Effector memory CD4-positive, alpha-beta T cell (primary cell): ENCODE results near the gene PAIP2.
"Not testable (repeated sequence)": the region's sequence is repeated elsewhere in the genome, so short reads cannot be mapped to it uniquely, and the experiment has no call there.

Experiments
- DNase-seq, 3 donors: peaks; one replicate each; pipeline ENCODE4 v3.0.0-alpha.2; 2020
- H3K27ac ChIP-seq: 2 replicates; pipeline ENCODE4 v1.7.0; 2013; ENCODE audit warnings: mild to moderate bottlenecking, low read length, moderate library complexity; ENCODE audit not compliant: insufficient read depth, poor library complexity, severe bottlenecking
- H3K27me3 ChIP-seq: replicated peaks from 2 replicates; pipeline ENCODE4 v1.7.0; 2013; ENCODE audit warnings: mild to moderate bottlenecking, low read length; ENCODE audit not compliant: insufficient read depth, control insufficient read depth, poor library complexity, severe bottlenecking
- H3K36me3 ChIP-seq: 2 replicates; pipeline ENCODE4 v1.7.0; 2013; ENCODE audit warnings: mild to moderate bottlenecking, low read length, moderate library complexity; ENCODE audit not compliant: control insufficient read depth, insufficient read depth
- H3K4me1 ChIP-seq: 2 replicates; pipeline ENCODE4 v1.7.0; 2013; ENCODE audit warnings: low read length, mild to moderate bottlenecking; ENCODE audit not compliant: control insufficient read depth, insufficient read depth, poor library complexity, severe bottlenecking
- H3K4me3 ChIP-seq: 2 replicates; pipeline ENCODE4 v1.7.0; 2013; ENCODE audit warnings: low read length, low read depth, mild to moderate bottlenecking; ENCODE audit not compliant: insufficient read depth, poor library complexity, severe bottlenecking
- H3K9me3 ChIP-seq: 2 replicates; pipeline ENCODE4 v1.7.0; 2013; ENCODE audit warnings: mild to moderate bottlenecking, low read length, moderate library complexity; ENCODE audit not compliant: control insufficient read depth

PAIP2 gene

DNA sequence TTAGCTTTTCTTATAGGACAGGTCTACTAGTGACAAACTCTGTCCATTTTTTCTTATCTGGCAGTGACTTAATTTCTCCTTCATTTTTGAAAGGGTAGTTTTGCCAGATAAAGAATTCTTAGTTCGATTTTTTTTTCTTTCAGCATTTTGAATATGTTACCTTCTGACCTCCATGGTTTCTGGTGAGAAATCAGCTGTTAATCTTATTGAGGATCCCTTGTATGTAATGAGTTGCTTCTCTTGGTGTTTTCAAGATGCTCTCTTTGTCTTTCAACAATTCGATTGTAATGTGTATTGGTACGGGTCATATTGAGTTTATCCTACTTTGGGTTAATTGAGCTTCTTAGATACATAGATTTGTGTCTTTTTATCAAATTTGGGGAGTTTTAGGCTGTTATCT, 12.5 kb downstream of the PAIP2 start:
- H3K27me3 ChIP-seq: no peaks in the 10 kb centered on the region
- H3K4me3 ChIP-seq: no peak overlapping the region
- no peaks in the 10 kb centered on the region for H3K9me3 ChIP-seq
- H3K27ac ChIP-seq: no peak overlapping the region
- no peaks in the 10 kb centered on the region for H3K36me3 ChIP-seq
- no peak for DNase-seq
- peaks cover 2% of the 10 kb centered on the region for H3K4me1 ChIP-seq

DNA sequence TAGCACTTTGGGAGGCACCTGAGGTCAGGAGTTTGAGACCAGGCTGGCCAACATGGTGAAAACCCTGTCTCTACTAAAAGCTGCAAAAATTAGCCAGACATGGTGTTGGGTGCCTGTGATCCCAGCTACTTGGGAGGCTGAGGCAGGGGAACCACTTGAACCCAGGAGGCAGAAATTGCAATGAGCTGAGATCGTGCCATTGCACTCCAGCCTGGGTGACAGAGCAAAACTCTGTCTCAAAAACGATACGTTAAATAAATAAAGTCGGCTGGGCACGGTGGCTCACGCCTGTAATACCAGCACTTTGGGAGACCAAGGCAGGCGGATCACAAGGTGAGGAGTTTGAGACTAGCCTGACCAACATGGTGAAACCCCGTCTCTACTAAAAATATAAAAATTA, 14.2 kb downstream of the PAIP2 start:
- H3K4me1 ChIP-seq, H3K9me3 ChIP-seq, H3K4me3 ChIP-seq, H3K27me3 ChIP-seq, H3K36me3 ChIP-seq, DNase-seq, H3K27ac ChIP-seq: not testable (repeated sequence)

GRCh38 chr5:139358064-139358463, 16.4 kb downstream of the PAIP2 start:
- DNase-seq: no peak
- H3K4me1 ChIP-seq: no peaks in the 10 kb centered on the region
- H3K4me3 ChIP-seq: no peak overlapping the region
- H3K36me3 ChIP-seq: no peaks in the 10 kb centered on the region
- H3K27me3 ChIP-seq: no peaks in the 10 kb centered on the region
- H3K9me3 ChIP-seq: no peaks in the 10 kb centered on the region
- no peak overlapping the region for H3K27ac ChIP-seq

DNA sequence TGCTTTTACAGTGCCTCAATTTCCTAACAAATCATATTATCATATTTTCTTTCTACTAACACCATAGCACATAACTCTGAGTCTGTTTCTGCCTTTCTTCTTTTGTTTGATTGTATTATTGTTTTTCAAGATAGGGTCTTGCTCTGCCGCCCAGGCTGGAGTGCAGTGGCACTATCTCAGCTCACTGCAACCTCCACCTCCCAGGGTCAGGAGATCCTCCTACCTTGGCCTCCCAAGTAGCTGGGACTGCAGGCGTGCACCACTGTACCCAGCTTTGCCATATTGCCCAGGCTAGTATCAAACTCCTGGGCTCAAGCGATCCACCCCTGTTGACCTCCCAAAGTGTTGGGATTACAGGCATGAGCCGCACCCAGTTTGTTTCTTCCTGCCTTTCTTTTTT, 18.7 kb downstream of the PAIP2 start:
- no peak overlapping the region for H3K4me3 ChIP-seq
- H3K4me1 ChIP-seq: no peaks in the 10 kb centered on the region
- no peak for DNase-seq
- no peak overlapping the region for H3K27ac ChIP-seq
- H3K9me3 ChIP-seq: no peaks in the 10 kb centered on the region
- H3K27me3 ChIP-seq: no peaks in the 10 kb centered on the region
- peaks cover 15% of the 10 kb centered on the region for H3K36me3 ChIP-seq

DNA sequence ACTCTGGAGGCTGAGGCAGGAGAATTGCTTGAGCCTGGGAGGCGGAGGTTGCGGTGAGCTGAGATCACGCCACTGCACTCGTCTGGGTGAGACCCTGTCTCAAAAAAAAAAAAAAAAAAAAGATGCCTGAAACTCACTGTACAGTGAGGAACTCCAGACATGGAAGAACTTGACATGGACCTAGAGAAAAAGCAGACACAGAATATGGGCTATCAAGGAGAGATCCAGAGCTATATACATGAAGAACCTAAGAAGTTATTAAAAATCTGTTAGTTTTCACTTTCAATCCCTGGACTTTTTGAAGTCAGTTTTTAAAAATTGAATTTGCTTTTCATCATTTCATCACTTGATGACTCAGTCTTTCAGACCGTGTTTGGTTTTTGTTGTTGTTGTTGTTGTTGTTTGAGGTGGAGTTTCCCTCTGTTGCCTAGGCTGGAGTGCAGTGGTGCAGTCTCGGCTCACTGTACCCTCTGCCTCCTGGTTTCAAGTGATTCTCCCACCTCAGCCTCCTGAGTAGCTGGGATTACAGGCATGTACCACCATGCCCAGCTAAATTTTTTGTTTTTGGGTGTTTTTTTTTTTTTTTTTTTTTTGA, 20.3 kb downstream of the PAIP2 start:
- Histone ChIP-seq H3K27me3 (no peaks in the 10 kb centered on the region), H3K27ac (no peak overlapping the region), H3K9me3 (no peaks in the 10 kb centered on the region), H3K4me3 (no peak overlapping the region), H3K36me3 (peaks cover 24% of the 10 kb centered on the region), H3K4me1 (no peaks in the 10 kb centered on the region)
- no peak for DNase-seq

- Histone ChIP-seq H3K4me3 (no peak overlapping the region), H3K27me3 (no peaks in the 10 kb centered on the region), H3K4me1 (no peaks in the 10 kb centered on the region), H3K27ac (no peak overlapping the region), H3K36me3 (peaks cover 27% of the 10 kb centered on the region), H3K9me3 (no peaks in the 10 kb centered on the region)
- DNase-seq: no peak
Observed at GRCh38 chr5:139363937-139364336, 22.3 kb downstream of the PAIP2 start.

- H3K4me3 ChIP-seq: no peak overlapping the region
- DNase-seq: no peak
- H3K27me3 ChIP-seq: no peaks in the 10 kb centered on the region
- H3K27ac ChIP-seq: no peak overlapping the region
- H3K4me1 ChIP-seq: no peaks in the 10 kb centered on the region
- H3K9me3 ChIP-seq: no peaks in the 10 kb centered on the region
- H3K36me3 ChIP-seq: peaks cover 27% of the 10 kb centered on the region
Observed at GRCh38 chr5:139364466-139364865, 22.8 kb downstream of the PAIP2 start.

DNA sequence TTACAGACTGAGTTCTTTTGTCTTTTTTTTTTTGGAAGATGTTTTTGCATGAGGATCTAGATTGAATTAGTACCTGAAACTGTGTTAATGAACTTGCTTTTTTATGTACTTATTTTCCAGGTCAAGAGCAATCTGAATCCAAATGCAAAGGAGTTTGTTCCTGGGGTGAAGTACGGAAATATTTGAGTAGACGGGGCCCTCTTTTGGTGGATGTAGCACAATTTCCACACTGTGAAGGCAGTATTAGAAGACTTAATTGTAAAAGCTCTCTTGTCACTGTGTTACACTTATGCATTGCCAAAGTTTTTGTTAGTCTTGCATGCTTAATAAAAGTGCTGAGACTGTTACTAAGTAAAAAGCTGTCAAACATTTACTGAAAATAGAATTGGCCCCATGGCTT, 27.0 kb downstream of the PAIP2 start:
- Histone ChIP-seq H3K4me1 (no peaks in the 10 kb centered on the region), H3K4me3 (no peak overlapping the region), H3K27ac (no peak overlapping the region), H3K27me3 (no peaks in the 10 kb centered on the region), H3K36me3 (peaks cover 33% of the 10 kb centered on the region), H3K9me3 (no peaks in the 10 kb centered on the region)
- DNase-seq: no peak

DNA sequence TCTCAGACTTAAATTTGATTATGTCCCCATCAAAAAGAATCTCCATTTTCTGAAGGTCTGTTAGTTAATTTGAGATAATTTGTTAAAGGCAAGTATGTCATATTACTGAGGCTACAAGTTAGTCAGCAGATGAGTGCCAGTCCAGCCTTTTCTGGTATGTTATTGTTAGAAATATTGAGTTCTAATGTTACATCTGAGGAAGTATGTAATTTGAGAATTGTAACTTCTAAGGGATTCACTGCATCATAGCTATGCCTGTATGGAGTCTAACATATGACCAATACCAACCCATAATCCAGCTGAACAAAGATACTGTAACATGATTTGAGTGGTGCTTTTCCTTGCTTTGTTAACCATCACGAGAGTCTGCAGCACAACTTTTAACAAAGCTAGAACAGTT, 27.5 kb downstream of the PAIP2 start:
- no peak for DNase-seq
- no peak overlapping the region for H3K27ac ChIP-seq
- H3K4me1 ChIP-seq: no peaks in the 10 kb centered on the region
- no peaks in the 10 kb centered on the region for H3K27me3 ChIP-seq
- no peak overlapping the region for H3K4me3 ChIP-seq
- H3K36me3 ChIP-seq: peaks cover 27% of the 10 kb centered on the region
- no peaks in the 10 kb centered on the region for H3K9me3 ChIP-seq

- Histone ChIP-seq H3K4me1 (no peaks in the 10 kb centered on the region), H3K27me3 (no peaks in the 10 kb centered on the region), H3K4me3 (no peak overlapping the region), H3K9me3 (no peaks in the 10 kb centered on the region), H3K27ac (no peak overlapping the region), H3K36me3 (peaks cover 13% of the 10 kb centered on the region)
- no peak for DNase-seq
Observed at GRCh38 chr5:139371482-139372435, 30.1 kb downstream of the PAIP2 start.
